Endothelial cell of umbilical vein (primary cell): Measurements from ENCODE around the gene GSC2. TPM values are rescaled to one million over a fixed set of nuclear protein-coding genes. Genes with fewer than 3 reads are reported as not detected.

Experiments
- BruUV-seq: library from RNA; stranded (reverse); fragments of 400-500 nt; replicated peaks from 2 replicates; lab custom pipeline; 2021; lab: Mats Ljungman, UMichigan
- CTCF ChIA-PET: fragments of 300-600, 350-600 bp; sonication (Branson Sonifier 250); formaldehyde crosslinking; loops from one replicate; lab custom pipeline; 2021; ENCODE audit warnings: antibody characterized with exemption, inconsistent platforms; lab: Charles Lee
- POLR2A ChIA-PET: fragments of 300-600, 350-600 bp; sonication (Branson Sonifier 250); formaldehyde crosslinking; loops from one replicate; lab custom pipeline; 2021; ENCODE audit warnings: antibody characterized with exemption, inconsistent platforms; lab: Charles Lee
- DNase-seq: peaks from one replicate; pipeline ENCODE4 v3.0.0-alpha.2; 2011; ENCODE audit warnings: low read depth, low spot score
- FAIRE-seq: peaks from 2 replicates; lab custom pipeline; 2011; peaks lifted over from hg19 to GRCh38; lab: Jason Lieb, UNC
- H2AFZ ChIP-seq: 2 replicates; pipeline ENCODE4 v1.6.0; 2012; ENCODE audit warnings: low read depth, low read length, control low read depth, inconsistent platforms
- H3K27ac ChIP-seq: 2 replicates; pipeline ENCODE4 v1.5.1; 2011; ENCODE audit warnings: low read depth, mild to moderate bottlenecking, control low read depth, low read length, moderate library complexity; ENCODE audit not compliant: insufficient read depth
- H3K27me3 ChIP-seq, 2 experiments: 2 replicates each; pipeline versions ENCODE4 v1.6.0 to v1.6.1; 2011; ENCODE audit warnings: low read length in 2 of 2, mixed read lengths in 1 of 2; ENCODE audit not compliant: control insufficient read depth in 2 of 2, insufficient read depth in 2 of 2
- H3K36me3 ChIP-seq, 2 experiments: 2 replicates in 1 of 2; 3 replicates in 1 of 2; pipeline ENCODE4 v1.5.1; 2011; ENCODE audit warnings: low read length in 2 of 2, mild to moderate bottlenecking in 1 of 2, moderate library complexity in 1 of 2; ENCODE audit not compliant: control insufficient read depth in 2 of 2, insufficient read depth in 2 of 2; ENCODE audit errors: extremely low read depth in 1 of 2
- H3K4me1 ChIP-seq: 3 replicates; pipeline ENCODE4 v1.5.1; 2011; ENCODE audit warnings: mild to moderate bottlenecking, low read length; ENCODE audit not compliant: control insufficient read depth, insufficient read depth; ENCODE audit errors: extremely low read depth
- H3K4me2 ChIP-seq: 2 replicates; pipeline ENCODE4 v1.6.1; 2011; ENCODE audit warnings: low read length, control low read depth, mixed read lengths; ENCODE audit not compliant: insufficient read depth
- H3K4me3 ChIP-seq, 3 experiments: fragments of 200-600 bp in 1 of 3; sonication (generic), shearing (Covaris generic) in 1 of 3; replicated peaks in 1 of 3; 2 replicates each; pipeline ENCODE4 v1.5.1; 2011 to 2016; ENCODE audit warnings: control low read depth in 3 of 3, low read length in 3 of 3, mild to moderate bottlenecking in 2 of 3, inconsistent platforms in 1 of 3, low read depth in 1 of 3, moderate library complexity in 1 of 3; ENCODE audit not compliant: insufficient read depth in 1 of 3
- H3K79me2 ChIP-seq: 2 replicates; pipeline ENCODE4 v1.6.0; 2012; ENCODE audit warnings: low read length, inconsistent platforms; ENCODE audit not compliant: control insufficient read depth, insufficient read depth
- H3K9ac ChIP-seq: replicated peaks from 2 replicates; pipeline ENCODE3; 2011; ENCODE audit warnings: low read length, control low read depth; ENCODE audit not compliant: insufficient read depth; ENCODE audit errors: extremely low read depth
- H3K9me1 ChIP-seq: replicated peaks from 3 replicates; pipeline ENCODE4 v1.6.0; 2011; ENCODE audit warnings: mild to moderate bottlenecking, low read length; ENCODE audit not compliant: control insufficient read depth, insufficient read depth; ENCODE audit errors: extremely low read depth
- H3K9me3 ChIP-seq: replicated peaks from 2 replicates; pipeline ENCODE4 v1.5.1; 2012; ENCODE audit warnings: low read length, inconsistent platforms; ENCODE audit not compliant: control insufficient read depth, insufficient read depth
- H4K20me1 ChIP-seq: replicated peaks from 2 replicates; pipeline ENCODE3; 2011; ENCODE audit warnings: mild to moderate bottlenecking, low read length; ENCODE audit not compliant: control insufficient read depth, insufficient read depth; ENCODE audit errors: extremely low read depth
- CTCF ChIP-seq, 2 donors: IDR thresholded peaks; 1 replicate in 1 of 2; 2 replicates in 1 of 2; pipeline ENCODE4 v1.5.1; 2011; ENCODE audit warnings: low read length in 2 of 2, mild to moderate bottlenecking in 2 of 2, moderate library complexity in 2 of 2, control low read depth in 1 of 2, inconsistent platforms in 1 of 2, low read depth in 1 of 2; ENCODE audit not compliant: insufficient read depth in 1 of 2; ENCODE audit errors: extremely low read depth in 1 of 2
- EZH2 ChIP-seq: IDR thresholded peaks from 2 replicates; pipeline ENCODE4 v1.6.1; 2012; ENCODE audit warnings: borderline replicate concordance, low read depth, mild to moderate bottlenecking, moderate library complexity, low read length, inconsistent platforms; ENCODE audit not compliant: severe bottlenecking
- FOS ChIP-seq: IDR thresholded peaks from 2 replicates; pipeline ENCODE4 v1.6.1; 2011; ENCODE audit warnings: mild to moderate bottlenecking, low read length, moderate library complexity, borderline replicate concordance; ENCODE audit not compliant: insufficient read depth
- GATA2 ChIP-seq: IDR thresholded peaks from 2 replicates; pipeline ENCODE4 v1.7.0; 2011; ENCODE audit warnings: low read depth, mild to moderate bottlenecking, moderate library complexity, mixed read lengths, low read length; ENCODE audit not compliant: insufficient read length, insufficient read depth
- JUN ChIP-seq: IDR thresholded peaks from 2 replicates; pipeline ENCODE4 v1.6.1; 2011; ENCODE audit warnings: borderline replicate concordance, low read depth; ENCODE audit not compliant: insufficient read length, insufficient read depth
- MAX ChIP-seq: IDR thresholded peaks from 2 replicates; pipeline ENCODE4 v1.6.1; 2011; ENCODE audit not compliant: insufficient read depth, insufficient read length
- MYC ChIP-seq: IDR thresholded peaks from one replicate; pipeline ENCODE4 v1.6.1; 2011; ENCODE audit warnings: mild to moderate bottlenecking, low read depth, low read length
- POLR2A ChIP-seq: IDR thresholded peaks from 2 replicates; pipeline ENCODE4 v1.6.1; 2012; ENCODE audit warnings: low read depth, mild to moderate bottlenecking, control low read depth, low read length
- POLR2AphosphoS5 ChIP-seq: IDR thresholded peaks from 2 replicates; pipeline ENCODE4 v1.6.1; 2012; ENCODE audit warnings: low read depth, mild to moderate bottlenecking, control low read depth, low read length, moderate library complexity; ENCODE audit not compliant: insufficient read depth
- dilution Hi-C: fragments of 300-500 bp; cut with MboI; formaldehyde crosslinking; loops from one replicate; pipeline ENCODE4 v1.15.0; 2019; ENCODE audit warnings: low sequenced_read_pairs; ENCODE audit not compliant: extremely low pct_ligation_motif_present
- intact Hi-C: fragments of 100-400 bp; cut with micrococcal nuclease; formaldehyde crosslinking; loops from one replicate; pipeline ENCODE4 v1.10.0; 2022
- polyA plus RNA-seq, 4 experiments: library from polyadenylated mRNA; depleted of rRNA in 3 of 4; stranded (reverse) in 3 of 4; unstranded in 1 of 4; fragments of >200 nt; gene quantifications; 2 replicates each; pipeline versions ENCODE4 v1.2.1 to v1.2.3, GENCODE V29; 2011 to 2012; ENCODE audit warnings: missing spikeins in 1 of 4
- total RNA-seq: library from RNA; stranded (reverse); gene quantifications from 2 replicates; pipeline ENCODE4 v1.2.3, GENCODE V29; 2021

GSC2 gene
- total and polyA plus RNA-seq, 2 donors (not counting 3 experiments of a cell fraction or from before 2014, with no cell fraction given): not detected

GRCh38 chr22:19128946-19129727, 21.0 kb downstream of the GSC2 start:
- no peak for TF ChIP-seq GATA2
- TF ChIP-seq POLR2A: no peak
- TF ChIP-seq POLR2AphosphoS5: no peak
- no peak for TF ChIP-seq JUN
- TF ChIP-seq MAX: no peak
- no peak for TF ChIP-seq FOS
- TF ChIP-seq EZH2: no peak
- no peak for TF ChIP-seq MYC
- TF ChIP-seq CTCF (IDR thresholded peaks at IDR 0.05; ENCODE audit: extremely low read depth in 1 of 2, insufficient read depth in 1 of 2, low read depth in 1 of 2, low read length in 2 of 2): no peak
- intact Hi-C loops (no loop called here), dilution Hi-C loops (no loop called here)
- Histone ChIP-seq H3K36me3 (peaks cover under 1 to 14% of the 10 kb centered on the region in 2 experiments), H3K4me1 (no peaks in the 10 kb centered on the region), H2AFZ (no peak overlapping the region), H3K9me1 (no peaks in the 10 kb centered on the region), H3K4me3 (no peak overlapping the region), H3K9ac (no peak overlapping the region), H3K9me3 (no peaks in the 10 kb centered on the region), H3K27ac (no peak overlapping the region), H4K20me1 (no peaks in the 10 kb centered on the region), H3K79me2 (no peaks in the 10 kb centered on the region), H3K27me3 (no peaks in the 10 kb centered on the region), H3K4me2 (no peak overlapping the region)
- ChIA-PET POLR2A (no interaction called here), CTCF (interaction anchor here (3.5 kb wide), 1 partner anchor 15 kb away, joined by 12 read pairs; the partner anchor contains the start of gene ESS2)
- DNase-seq (no peak), FAIRE-seq (no peak)
- no TSS peak for BruUV-seq
